Right lung (tissue), 5 donors: ENCODE data around the gene UNC93B1. TPM values are rescaled to one million over a fixed set of nuclear protein-coding genes. Genes with fewer than 3 reads are reported as not detected.

Source experiments
- DNase-seq, 2 donors: peaks; one replicate each; pipeline ENCODE4 v3.0.0-alpha.2; 2013
- polyA plus RNA-seq, 5 donors: library from polyadenylated mRNA; unstranded; fragments of 120-200 nt; gene quantifications; one replicate each; pipeline versions ENCODE4 v1.2.1 to v1.2.3, GENCODE V29; 2013; ENCODE audit warnings: inconsistent platforms in 1 of 5, low replicate concordance in 1 of 5; ENCODE audit not compliant: insufficient read length in 5 of 5, insufficient read depth in 1 of 5

Gene UNC93B1
- polyA plus RNA-seq, 5 donors, result 12.3 to 25.2 (median 15.1) TPM

DNA sequence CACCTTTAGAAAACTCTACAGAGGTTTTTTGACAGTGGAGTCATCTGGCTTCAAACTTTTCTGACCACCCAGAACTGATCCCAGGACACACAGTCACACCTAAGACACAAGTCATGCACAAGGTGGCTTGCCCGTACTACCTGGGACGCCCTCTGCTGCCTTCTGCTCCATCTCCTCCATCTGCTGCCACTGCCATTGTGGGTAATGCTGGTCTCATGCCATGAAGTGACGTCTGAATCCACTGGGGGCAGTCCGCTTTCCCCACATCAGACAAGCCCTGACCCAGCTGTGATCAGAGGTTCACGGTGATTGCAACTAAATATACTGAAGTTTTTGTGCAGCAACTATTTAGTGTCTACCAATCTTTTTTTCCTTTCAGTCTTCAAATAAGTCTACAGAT is 21.1 kb upstream of the UNC93B1 start:
- no peak for DNase-seq

DNA sequence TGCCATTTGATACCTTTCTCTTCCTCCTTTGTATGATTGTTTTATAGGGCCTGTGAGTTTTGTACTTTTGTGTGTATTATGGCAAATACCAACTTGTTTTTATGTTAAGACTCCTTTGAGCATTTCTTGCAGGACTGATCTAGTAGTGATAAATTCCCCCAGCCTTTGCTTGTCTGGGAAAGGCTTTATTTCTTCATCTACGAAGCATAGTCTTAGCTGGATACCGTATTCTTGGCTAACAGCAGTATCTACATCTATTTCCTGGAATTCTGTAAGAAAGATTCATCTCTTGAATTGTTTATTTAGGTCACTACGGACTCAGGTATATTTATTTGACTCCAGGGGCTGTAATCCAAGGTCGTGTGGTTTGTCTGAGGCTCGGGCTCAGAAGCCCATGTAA is 20.6 kb upstream of the UNC93B1 start:
- DNase-seq, result no peak

DNA sequence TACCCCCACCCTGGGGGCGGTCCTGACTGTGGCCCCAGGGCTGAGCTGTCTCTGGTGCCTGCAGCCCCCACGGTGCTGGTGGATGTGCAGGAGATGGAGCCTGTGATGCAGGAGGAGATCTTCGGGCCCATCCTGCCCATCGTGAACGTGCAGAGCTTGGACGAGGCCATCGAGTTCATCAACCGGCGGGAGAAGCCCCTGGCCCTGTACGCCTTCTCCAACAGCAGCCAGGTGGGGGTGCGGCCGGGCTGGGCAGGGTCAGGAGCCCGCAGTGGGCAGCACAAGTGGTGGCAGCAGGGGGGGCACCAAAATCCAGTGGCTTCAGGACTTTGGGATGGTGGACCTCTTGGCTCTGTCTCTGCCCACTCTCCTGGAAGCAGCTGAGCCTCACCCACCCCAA is 18.6 kb upstream of the UNC93B1 start:
- DNase-seq, result no peak

DNA sequence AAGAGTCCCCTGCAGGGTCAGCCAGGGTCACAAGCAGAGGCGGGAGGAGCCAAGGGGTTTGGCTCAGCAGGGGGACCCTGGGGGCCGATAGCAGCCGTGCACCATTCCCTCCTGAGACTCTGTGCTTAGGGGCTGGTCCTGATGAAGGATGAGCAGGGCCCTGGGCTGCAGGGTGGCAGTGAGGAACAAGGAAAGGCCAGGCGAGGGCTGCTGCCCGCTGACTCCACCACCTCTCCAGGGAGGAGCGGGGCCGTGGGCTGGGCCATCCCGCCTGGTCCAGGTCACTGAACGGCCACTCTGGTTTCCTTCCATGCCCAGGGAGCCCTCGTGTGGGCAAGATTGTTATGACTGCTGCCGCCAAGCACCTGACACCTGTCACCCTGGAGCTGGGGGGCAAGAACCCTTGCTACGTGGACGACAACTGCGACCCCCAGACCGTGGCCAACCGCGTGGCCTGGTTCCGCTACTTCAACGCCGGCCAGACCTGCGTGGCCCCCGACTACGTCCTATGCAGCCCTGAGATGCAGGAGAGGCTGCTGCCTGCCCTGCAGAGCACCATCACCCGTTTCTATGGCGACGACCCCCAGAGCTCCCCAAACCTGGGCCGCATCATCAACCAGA is 17.4 kb upstream of the UNC93B1 start:
- DNase-seq, result no peak

DNA sequence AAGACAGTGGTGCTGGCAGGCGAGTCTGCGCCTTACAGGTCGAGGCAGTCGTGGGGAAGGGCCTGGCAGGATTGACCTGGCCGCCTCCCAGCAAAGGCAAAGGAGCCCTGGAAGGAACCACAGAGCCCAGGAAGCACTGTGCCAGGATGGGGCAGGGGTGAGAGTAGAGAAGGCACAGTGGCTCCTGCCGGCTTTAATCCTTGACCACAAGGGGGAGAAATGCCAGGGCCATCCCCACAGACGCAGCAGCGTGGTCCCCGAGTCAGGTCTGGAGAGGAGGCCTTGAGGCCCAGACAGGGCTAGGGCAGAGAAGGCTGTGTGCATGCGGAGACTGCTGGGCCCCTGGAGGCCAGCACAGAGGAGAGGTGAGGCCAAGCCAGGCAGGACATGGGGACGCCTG is 16.7 kb upstream of the UNC93B1 start:
- no peak for DNase-seq

DNA sequence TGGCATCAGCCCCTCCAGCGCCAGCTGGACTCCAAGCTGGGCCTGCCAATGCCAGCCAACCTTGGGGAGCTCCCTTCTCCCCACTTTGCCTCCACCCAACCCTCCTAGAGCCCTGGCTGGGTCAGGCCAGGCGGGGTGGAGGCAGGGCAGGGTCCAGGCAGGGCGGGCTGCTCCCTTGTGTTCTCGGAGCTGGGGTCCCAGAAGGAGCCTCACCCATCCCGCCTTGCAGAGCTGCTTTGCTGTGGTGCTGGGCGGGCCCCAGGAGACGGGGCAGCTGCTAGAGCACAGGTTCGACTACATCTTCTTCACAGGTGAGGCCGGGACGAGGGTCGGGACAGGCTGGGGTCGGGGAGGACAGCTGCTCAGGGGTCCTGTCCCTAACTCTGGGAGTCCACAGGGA is 15.6 kb upstream of the UNC93B1 start:
- no peak for DNase-seq

DNA sequence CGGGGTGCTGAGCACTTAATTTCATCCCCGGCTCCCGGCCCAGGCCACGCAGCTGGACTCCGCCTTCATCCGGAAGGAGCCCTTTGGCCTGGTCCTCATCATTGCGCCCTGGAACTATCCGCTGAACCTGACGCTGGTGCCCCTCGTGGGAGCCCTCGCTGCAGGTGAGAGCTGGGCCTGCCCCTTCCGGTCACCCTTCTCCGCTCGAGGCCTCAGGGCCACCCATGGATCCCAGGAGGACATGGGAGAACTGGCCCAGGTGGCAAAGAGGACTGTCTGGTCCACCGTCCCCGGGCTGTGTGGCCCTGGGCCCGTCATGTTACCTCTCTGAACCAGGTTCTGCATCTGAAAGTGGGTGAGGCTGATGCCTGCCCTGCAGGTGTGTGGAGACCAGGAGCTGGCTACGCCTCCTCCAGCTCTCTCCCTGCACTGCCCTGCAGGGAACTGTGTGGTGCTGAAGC is 14.9 kb upstream of the UNC93B1 start:
- no peak for DNase-seq

DNA sequence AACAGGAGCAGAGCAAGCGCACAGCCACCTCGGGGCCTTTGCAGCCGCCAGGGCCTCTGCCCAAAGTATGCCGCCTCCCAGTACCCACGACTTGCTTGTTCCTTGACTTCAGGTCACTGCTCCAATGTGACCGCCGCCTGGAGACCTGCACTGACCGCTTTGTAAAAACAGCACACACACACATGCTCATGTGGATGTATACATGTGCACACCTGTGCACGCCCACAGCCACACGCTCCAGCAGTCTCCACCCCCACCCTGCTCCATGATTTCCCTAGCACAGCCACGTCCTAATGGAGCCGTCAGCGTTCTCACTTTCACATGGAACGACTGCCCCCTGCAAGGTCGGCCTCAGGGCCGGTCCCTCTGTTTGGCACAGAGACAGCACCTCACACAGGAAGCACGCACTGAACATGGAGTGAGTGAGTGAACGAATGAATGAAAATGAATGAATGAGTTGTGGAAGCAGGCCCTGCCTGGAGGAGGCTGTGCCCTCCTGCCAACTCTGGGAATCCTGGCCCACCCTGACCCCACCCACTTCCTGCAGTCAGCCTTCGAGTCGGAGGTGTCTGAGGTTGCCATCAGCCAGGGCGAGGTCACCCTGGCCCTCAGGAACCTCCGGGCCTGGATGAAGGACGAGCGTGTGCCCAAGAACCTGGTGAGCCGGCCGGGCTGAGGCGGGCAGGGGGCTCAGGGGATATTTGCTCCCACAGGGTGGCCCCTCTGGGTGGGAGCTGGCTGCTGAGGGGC is 14.3 kb upstream of the UNC93B1 start:
- DNase-seq, result no peak

DNA sequence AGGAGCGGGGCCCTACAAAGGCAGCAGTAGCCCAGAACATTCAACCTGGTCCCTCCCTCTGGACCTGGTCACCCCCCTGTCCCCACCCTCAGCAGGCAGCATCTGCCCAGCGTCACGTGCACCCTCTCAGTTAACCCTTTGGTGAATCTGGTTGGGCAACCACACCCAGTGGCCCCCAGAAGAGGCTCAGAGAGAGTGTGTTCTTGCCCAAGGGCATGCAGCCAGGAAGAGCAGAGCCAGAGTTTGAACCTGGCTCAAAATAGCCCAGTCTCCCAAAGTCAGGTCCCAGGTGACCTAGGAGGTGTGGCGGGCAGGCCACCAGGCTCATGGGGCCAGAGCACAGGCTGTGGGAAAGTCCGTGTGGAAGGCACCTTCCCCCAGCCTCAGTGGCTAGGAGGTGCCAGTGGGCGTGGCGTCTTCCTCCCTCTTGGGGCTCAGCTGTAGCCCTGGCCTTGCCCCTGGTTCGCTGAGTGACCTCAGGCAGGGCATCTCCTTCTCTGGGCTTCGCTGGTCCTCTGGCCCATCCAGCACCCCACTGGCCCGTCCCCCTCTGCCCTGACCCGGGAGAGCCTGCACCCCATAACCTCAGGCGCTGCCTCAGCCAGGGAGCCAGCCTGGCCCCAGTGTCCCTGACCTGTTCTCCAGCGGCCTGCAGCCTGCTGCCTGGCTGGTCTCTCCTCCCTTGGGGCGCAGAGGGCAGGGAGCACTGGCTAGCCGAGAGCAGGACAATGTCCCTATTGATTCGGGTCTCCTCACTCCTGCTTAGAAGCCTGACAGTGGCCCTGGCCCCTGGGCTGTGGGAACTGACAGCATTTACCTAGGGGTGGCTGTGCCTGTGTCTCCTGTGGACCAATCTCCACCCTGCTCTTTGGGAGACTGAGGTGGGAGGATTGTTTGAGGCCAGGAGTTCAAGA is 13.3 kb upstream of the UNC93B1 start:
- DNase-seq, result no peak

DNA sequence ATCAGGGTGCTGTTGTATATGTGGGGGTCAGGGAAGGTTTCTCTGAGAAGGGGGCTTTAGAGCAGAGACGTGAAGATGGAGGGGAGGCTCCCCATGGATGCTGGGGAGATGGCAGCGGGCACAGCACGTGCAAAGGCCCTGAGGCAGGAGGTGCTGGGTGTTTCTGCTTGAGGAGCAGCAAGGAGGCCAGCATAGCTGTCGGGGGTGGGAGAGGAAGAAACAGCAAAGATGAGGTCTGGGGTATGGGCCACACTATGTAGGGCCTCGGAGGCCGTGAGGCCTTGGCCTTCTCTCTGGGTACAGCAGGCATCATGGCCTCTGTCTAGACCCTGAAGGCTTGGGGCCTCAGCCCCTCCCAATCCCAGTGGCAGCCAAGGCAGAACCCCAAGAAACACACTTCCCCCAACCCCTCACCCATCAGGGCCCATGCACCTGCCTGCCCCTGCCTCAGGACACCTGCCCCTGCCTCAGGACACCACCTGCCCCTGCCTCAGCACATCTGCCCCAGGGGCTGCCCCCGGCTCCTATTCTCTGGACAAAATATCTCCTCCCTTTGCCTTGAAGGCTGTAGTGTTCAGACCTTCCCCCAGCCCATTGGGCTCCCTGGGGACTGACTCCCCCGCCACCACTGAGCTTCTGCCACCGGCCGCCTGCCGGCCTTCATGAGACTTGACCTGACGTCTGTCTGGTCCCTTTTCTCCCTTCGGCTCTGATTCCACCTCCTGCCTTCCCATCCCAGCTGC is 12.4 kb upstream of the UNC93B1 start:
- DNase-seq, result no peak

DNA sequence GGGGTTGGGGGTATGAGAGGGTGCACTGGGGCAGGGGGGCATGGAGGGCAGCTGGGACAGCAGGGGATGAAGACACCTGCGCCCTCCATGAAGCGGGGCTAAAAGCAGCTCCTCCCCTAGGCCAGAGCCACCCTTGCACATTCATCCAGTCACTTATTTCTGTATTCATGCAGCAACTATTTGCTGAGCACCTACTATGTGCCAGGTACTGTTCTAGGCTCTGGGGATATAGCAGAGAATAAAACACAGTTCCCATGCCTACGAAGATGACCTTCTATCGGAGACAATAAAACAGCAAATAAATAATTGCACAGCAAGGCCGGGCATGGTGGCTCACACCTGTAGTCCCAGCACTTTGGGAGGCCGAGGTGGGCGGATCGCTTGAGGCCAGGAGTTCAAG is 11.6 kb upstream of the UNC93B1 start:
- DNase-seq, result no peak

DNA sequence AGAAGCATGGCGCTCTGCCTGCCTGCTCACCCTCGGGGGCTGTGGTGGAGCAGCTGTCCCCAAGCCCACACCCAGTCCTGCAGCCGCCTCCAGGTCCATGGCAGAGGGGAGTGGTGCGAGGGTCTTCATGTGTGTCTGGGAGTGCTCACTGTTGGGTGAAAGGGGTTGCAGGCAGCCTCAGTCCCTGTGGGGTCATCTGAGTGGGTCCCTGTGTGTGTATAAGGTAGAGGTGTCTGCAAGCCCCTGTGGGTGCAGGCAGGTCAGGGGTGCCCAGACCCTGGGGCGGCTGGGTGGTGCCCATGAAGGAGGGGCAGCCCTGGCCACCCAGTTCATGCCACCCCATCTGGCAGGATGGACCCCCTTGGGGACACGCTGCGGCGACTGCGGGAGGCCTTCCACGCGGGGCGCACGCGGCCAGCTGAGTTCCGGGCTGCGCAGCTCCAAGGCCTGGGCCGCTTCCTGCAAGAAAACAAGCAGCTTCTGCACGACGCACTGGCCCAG is 11.1 kb upstream of the UNC93B1 start:
- DNase-seq, result no peak

DNA sequence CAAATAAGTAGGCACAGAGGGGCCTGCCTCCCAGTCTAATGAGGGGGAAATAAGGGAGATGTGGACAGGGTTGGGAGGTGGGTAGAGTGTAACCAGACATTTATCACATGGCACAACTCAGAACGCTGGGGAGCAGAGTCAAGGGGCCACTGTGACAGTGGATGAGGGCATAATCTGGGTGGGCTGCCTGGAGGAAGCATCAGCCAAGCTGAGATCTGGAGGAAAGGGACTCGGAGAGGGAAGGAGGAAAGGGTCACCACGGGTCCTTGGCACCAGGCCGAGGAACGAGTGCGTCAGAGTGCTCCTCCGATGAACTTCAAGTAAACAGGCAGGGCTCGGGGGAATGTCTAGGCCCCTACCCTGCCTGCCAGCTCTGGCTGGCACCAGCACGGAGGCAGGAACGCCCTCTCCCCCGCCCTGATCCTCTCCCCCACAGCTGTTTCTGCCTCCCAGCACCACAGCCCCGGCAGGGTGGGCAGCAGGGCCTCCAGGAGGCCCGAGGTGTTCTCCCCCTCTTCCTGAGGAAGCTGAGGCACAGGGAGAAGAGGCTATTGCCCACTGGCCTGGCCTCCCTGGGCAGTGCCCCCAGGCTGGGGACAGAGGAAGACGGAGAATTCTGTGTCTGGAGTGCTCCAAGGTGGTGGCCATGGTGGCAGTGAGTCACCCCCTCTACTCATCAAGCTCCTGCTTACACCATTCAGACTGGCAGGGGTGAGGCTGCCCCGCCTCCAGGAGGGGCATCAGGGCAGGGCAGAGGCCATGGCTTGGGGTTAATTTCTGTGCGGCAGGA is 10.5 kb upstream of the UNC93B1 start:
- DNase-seq, result peak in 1 of 2 donors; percentile 63

DNA sequence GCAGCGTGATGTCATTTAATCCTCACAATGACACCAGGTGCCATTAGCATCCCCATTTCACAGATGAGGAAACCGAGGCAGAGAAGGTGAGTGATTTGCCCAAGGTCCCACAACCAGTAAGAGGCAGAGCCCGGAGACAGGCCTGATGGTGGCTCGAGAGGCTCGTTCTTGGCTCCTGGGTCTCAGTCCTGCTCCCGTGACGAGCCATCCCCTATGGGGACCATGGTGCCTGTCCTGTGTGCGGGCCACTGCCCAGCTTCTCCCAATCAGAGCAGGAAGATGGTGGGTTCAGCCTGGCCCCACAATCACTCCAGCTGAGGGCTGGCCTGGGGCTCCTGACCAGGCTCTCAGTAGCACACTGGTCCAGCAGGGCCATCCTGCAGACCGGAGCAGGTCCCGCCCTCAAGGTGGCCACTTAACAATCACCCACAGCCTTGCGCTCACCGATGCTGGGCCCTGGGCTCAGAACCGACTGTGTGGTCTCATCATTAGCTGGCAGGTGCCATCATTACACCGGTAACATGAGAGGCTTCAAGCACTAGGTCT is 9.8 kb upstream of the UNC93B1 start:
- no peak for DNase-seq

DNA sequence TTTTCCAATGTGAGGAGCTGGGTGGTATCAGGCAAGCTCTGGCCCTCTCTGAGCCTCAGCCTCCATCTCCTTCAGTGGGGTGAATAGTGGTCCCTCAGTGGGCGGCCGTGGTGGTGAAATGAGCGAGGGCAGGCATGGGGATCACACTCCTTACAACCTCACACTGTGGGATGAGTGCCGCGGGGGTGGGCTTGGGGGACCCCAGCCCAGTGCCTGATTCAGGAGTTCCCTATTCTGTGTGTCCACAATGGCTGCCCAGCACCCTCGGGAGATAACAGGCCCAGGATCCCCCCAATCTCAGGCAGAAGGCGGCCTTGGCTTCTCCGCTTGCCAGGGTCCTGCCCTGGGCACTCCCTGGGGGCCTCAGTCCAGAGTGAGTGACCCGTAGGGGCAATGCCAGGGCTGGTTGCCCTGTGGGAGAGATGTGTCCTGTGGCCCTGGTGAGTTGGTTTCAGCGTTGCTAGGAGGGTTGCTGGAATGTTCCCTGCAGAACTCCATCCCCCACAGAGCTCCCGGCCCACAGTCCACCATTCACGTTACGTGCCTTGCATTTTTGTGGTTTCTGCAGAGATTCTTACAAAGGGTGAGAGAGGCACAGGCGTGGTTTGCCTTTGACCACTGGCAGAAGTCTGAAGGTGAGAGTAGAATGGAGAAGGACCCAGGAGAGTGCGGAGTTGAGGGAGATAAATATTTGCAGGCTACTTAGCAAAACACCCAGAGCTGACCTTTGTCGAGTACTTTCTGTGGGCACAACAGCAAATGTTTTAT is 9.1 kb upstream of the UNC93B1 start:
- DNase-seq, result peak in 1 of 2 donors; percentile 56

DNA sequence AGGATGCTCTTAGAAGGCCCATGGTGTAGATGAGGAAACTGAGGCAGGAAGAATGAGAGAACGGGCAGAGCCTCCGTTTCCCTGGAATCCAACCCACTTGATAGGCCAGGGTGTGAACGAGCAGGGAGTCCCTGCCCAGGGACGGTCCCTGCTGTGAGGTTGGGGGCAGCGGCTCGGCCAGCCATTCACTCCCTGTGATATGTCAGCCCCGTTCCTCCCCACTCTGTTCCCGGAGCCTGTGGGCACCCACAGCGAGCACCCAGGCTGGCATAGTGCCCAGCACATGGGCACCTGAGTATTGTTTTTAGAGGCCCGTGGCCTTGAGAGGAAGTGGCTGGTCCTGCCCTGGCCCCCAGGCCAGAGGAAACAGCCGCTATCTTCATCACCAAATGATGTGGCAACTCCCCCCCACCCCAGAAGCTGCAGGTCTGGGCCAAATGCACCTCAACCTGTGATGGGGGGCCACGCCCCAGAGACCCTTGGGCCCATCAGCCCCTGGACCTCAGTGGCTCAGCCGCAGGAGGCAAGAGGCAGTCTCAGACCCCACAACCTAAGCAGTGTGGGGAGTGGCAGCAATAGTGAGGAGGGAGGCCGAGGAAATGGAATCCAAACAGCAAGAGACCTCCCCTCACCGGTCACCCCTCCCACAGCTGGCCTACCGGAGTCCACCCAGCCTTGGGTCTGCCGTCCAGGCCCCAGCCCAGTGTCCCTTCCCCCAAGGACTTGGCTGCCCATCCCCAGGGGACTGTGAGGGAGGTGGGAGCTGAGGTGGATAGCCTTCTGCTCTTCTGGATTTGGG is 8.3 kb upstream of the UNC93B1 start:
- DNase-seq, result no peak

DNA sequence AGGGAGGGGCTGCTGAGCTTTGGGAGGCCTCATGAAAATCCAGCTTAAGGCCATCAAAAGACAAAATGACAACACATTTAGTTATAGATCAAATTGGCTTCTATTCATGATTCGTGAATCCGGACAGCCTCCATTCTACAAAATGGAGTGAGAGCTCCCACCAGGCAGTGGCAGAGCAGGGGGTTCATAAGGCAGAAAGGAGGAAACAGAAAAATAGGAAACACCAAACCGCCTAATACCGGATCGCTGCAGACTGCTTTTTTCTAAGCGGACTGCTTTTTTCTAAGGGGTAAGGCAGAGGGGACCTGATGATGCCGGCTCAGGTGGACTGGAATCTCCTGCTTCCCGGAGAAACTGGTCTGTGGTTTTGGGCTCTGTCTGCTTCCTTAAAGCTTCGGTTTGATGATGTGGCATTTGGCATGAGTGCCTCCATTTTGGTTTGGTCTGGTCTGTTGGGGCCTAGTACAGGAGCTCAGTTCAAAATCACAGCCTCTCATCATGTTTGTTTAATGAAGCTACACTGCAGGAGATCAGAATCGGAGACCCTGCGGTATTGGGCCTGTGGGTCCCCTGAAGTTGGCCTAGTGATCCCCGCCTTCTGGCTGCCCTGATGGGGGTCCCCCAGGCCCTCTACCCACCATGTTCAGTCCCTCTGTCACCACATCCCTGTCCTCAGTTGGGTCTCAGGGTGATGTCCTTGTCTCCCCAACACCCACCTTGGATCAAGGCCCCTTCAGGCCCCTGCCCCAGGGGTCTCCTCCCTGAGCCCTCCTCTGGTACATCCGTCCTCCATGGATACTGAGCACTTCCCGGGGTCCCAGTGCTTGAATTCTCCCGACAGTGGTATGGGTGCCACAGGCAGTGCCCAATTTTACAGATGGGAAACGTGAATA is 7.4 kb upstream of the UNC93B1 start:
- no peak for DNase-seq
